Measurements from ENCODE around the gene PLPP7.
"Not testable (repeated sequence)": the region's sequence is repeated elsewhere in the genome, so short reads cannot be mapped to it uniquely, and the experiment has no call there.

PLPP7 gene

GRCh38 chr9:131289301-131290035 lies at the start of gene PLPP7:
Gene PLPP7, plus strand, starts transcription at chr9:131289723. Its CDS starts 275 bp downstream, at chr9:131289998.
- DNase-seq, result peak; percentile 40

- DNase-seq, result no peak
Observed at GRCh38 chr9:131240047-131240921, 49.2 kb upstream of the PLPP7 start.

- DNase-seq, result not testable (repeated sequence)
Observed at GRCh38 chr9:131244331-131244730, 45.2 kb upstream of the PLPP7 start.

GRCh38 chr9:131246618-131247017 lies 42.9 kb upstream of the PLPP7 start:
- no peak for DNase-seq

- no peak for DNase-seq
Observed at GRCh38 chr9:131252120-131252519, 37.4 kb upstream of the PLPP7 start.

GRCh38 chr9:131253891-131254491 lies 35.5 kb upstream of the PLPP7 start:
- peak; percentile 50 for DNase-seq

GRCh38 chr9:131254626-131255025 lies 34.9 kb upstream of the PLPP7 start:
- DNase-seq, result no peak

- no peak for DNase-seq
Observed at GRCh38 chr9:131255676-131256197, 33.8 kb upstream of the PLPP7 start.

- DNase-seq, result no peak
Observed at GRCh38 chr9:131257266-131258025, 32.1 kb upstream of the PLPP7 start.

- DNase-seq, result no peak
Observed at GRCh38 chr9:131258186-131258585, 31.3 kb upstream of the PLPP7 start.

GRCh38 chr9:131258698-131259431 lies 30.7 kb upstream of the PLPP7 start:
- no peak for DNase-seq

GRCh38 chr9:131259432-131259898 lies 30.1 kb upstream of the PLPP7 start:
- no peak for DNase-seq

- DNase-seq, result no peak
Observed at GRCh38 chr9:131259916-131260597, 29.5 kb upstream of the PLPP7 start.

- DNase-seq, result no peak
Observed at GRCh38 chr9:131260751-131261452, 28.6 kb upstream of the PLPP7 start.

- DNase-seq, result no peak
Observed at GRCh38 chr9:131262327-131263032, 27.0 kb upstream of the PLPP7 start.

GRCh38 chr9:131263033-131263343 lies 26.5 kb upstream of the PLPP7 start:
- DNase-seq, result not testable (repeated sequence)

GRCh38 chr9:131263701-131264100 lies 25.8 kb upstream of the PLPP7 start:
- no peak for DNase-seq

GRCh38 chr9:131264231-131264630 lies 25.3 kb upstream of the PLPP7 start:
- DNase-seq, result no peak

GRCh38 chr9:131266266-131267229 lies 23.0 kb upstream of the PLPP7 start:
- DNase-seq, result no peak

All from hematopoietic multipotent progenitor cell treated with erythropoietin and hydrocortisone succinate and interleukin-3 and kit ligand, for 8 days (in vitro differentiated cells).